B cell (primary cell): ENCODE data around the gene SIRT7. TPM values are rescaled to one million over a fixed set of nuclear protein-coding genes. Genes with fewer than 3 reads are reported as not detected.

Source experiments
- ATAC-seq: fragments of 200-7000 bp; cut with Tn5 transposase; one replicate; pipeline ENCODE4 v1.10.0; 2021; ENCODE audit warnings: low read depth, mild to moderate bottlenecking, moderate number of reproducible peaks, moderate library complexity
- CTCF ChIA-PET: fragments of 350-600 bp; sonication (Branson Sonifier 250); formaldehyde crosslinking; loops from one replicate; lab custom pipeline; 2021; ENCODE audit warnings: antibody characterized with exemption, inconsistent platforms; lab: Charles Lee
- POLR2A ChIA-PET: fragments of 350-600 bp; sonication (Branson Sonifier 250); formaldehyde crosslinking; loops from one replicate; lab custom pipeline; 2021; ENCODE audit warnings: antibody characterized with exemption; lab: Charles Lee
- DNase-seq: peaks from one replicate; pipeline ENCODE4 v3.0.0; 2013
- H2AFZ ChIP-seq: 2 replicates; pipeline ENCODE4 v1.6.1; 2012; ENCODE audit warnings: mild to moderate bottlenecking, low read depth, low read length; ENCODE audit not compliant: insufficient read depth, poor library complexity, severe bottlenecking
- H3K27ac ChIP-seq, 2 donors: 1 replicate in 1 of 2; 2 replicates in 1 of 2; pipeline ENCODE4 v1.5.1; 2012 to 2013; ENCODE audit warnings: low read length in 2 of 2, mild to moderate bottlenecking in 2 of 2, moderate library complexity in 1 of 2
- H3K27me3 ChIP-seq, 4 experiments: fragments of 200-600 bp in 1 of 4; sonication (generic) in 1 of 4; replicated peaks in 1 of 4; 1 replicate in 2 of 4; 2 replicates in 2 of 4; pipeline versions ENCODE4 v1.6.1 to v1.7.0; 2013 to 2016; ENCODE audit warnings: low read length in 3 of 4, mild to moderate bottlenecking in 2 of 4, mixed read lengths in 1 of 4, moderate library complexity in 1 of 4; ENCODE audit not compliant: insufficient read depth in 4 of 4, control insufficient read depth in 3 of 4; ENCODE audit errors: control extremely low read depth in 1 of 4
- H3K36me3 ChIP-seq, 2 experiments: replicated peaks in 1 of 2; 1 replicate in 1 of 2; 2 replicates in 1 of 2; pipeline versions ENCODE4 v1.6.1 to v1.7.1; 2013; ENCODE audit warnings: low read length in 1 of 2; ENCODE audit not compliant: insufficient read depth in 2 of 2, control insufficient read depth in 1 of 2; ENCODE audit errors: control extremely low read depth in 1 of 2, extremely low read depth in 1 of 2
- H3K4me1 ChIP-seq, 2 donors: fragments of 200-600 bp in 1 of 2; sonication (generic) in 1 of 2; 1 replicate in 1 of 2; 2 replicates in 1 of 2; pipeline versions ENCODE4 v1.5.1 to v1.6.1; 2013 to 2017; ENCODE audit warnings: low read length in 2 of 2; ENCODE audit not compliant: control insufficient read depth in 2 of 2, insufficient read depth in 2 of 2
- H3K4me2 ChIP-seq: replicated peaks from 2 replicates; pipeline ENCODE3; 2012; ENCODE audit warnings: mild to moderate bottlenecking, low read depth, low read length; ENCODE audit not compliant: poor library complexity, severe bottlenecking
- H3K4me3 ChIP-seq, 5 experiments: fragments of 200-600 bp in 1 of 5; sonication (generic) in 1 of 5; 1 replicate in 3 of 5; 2 replicates in 2 of 5; pipeline versions ENCODE4 v1.5.1 to v1.7.0; 2011 to 2016; ENCODE audit warnings: low read length in 4 of 5, mild to moderate bottlenecking in 4 of 5, low read depth in 2 of 5, control low read depth in 1 of 5, moderate library complexity in 1 of 5; ENCODE audit not compliant: insufficient read depth in 1 of 5; ENCODE audit errors: control extremely low read depth in 1 of 5, extremely low read depth in 1 of 5
- H3K79me2 ChIP-seq: fragments of 200-600 bp; sonication (generic); one replicate; pipeline ENCODE4 v1.6.0; 2016; ENCODE audit warnings: low read length; ENCODE audit not compliant: control insufficient read depth, insufficient read depth
- H3K9ac ChIP-seq: fragments of 200-600 bp; sonication (generic); 2 replicates; pipeline ENCODE4 v1.6.1; 2017; ENCODE audit warnings: mild to moderate bottlenecking, low read length, moderate library complexity
- H3K9me3 ChIP-seq, 3 donors: one replicate each; pipeline versions ENCODE4 v1.6.1 to v1.7.1; 2013; ENCODE audit warnings: low read length in 2 of 3; ENCODE audit not compliant: control insufficient read depth in 2 of 3, insufficient read depth in 1 of 3; ENCODE audit errors: control extremely low read depth in 1 of 3
- H4K20me1 ChIP-seq: 2 replicates; pipeline ENCODE4 v1.6.0; 2012; ENCODE audit warnings: mild to moderate bottlenecking, low read length; ENCODE audit not compliant: insufficient read depth, control insufficient read depth, poor library complexity, severe bottlenecking
- H3K27ac Mint-ChIP-seq: one replicate; pipeline ENCODE4 v1.8.0; 2021; ENCODE audit warnings: mixed read lengths
- H3K27me3 Mint-ChIP-seq: one replicate; pipeline ENCODE4 v1.8.0; 2021; ENCODE audit warnings: mixed read lengths
- H3K4me1 Mint-ChIP-seq: one replicate; pipeline ENCODE4 v1.8.0; 2021; ENCODE audit warnings: mixed read lengths
- H3K4me3 Mint-ChIP-seq: one replicate; pipeline ENCODE4 v1.8.0; 2021; ENCODE audit warnings: mixed read lengths
- H3K9me3 Mint-ChIP-seq: one replicate; pipeline ENCODE4 v1.8.0; 2022; ENCODE audit warnings: mixed read lengths; ENCODE audit not compliant: insufficient read depth
- EZH2 ChIP-seq: IDR thresholded peaks from 2 replicates; pipeline ENCODE4 v1.6.1; 2012; ENCODE audit warnings: borderline replicate concordance, low read depth, mild to moderate bottlenecking, moderate library complexity, low read length; ENCODE audit not compliant: insufficient read depth, poor library complexity, severe bottlenecking
- WGBS: methylation state at CpG from one replicate; pipeline ENCODE4 v1.1.5; 2013; ENCODE audit warnings: missing lambda C conversion rate; ENCODE audit not compliant: insufficient coverage; 5-methylcytosine and 5-hydroxymethylcytosine counted together
- intact Hi-C: fragments of 100-400 bp; cut with micrococcal nuclease; formaldehyde crosslinking; loops from one replicate; pipeline ENCODE4 v1.10.0; 2022
- polyA plus RNA-seq: library from polyadenylated mRNA; depleted of rRNA; stranded (reverse); fragments of >200 nt; gene quantifications from 2 replicates; pipeline ENCODE4 v1.2.3, GENCODE V29; 2012
- total RNA-seq, 2 donors: library from RNA; stranded (reverse); fragments of 120-200 nt in 1 of 2; gene quantifications; 1 replicate in 1 of 2; 2 replicates in 1 of 2; pipeline versions ENCODE4 v1.2.3 to v1.2.4, GENCODE V29; 2013 to 2022
- TF ChIP-seq, protein P1 (sequence below): fragments of 200-600 bp; IDR thresholded peaks from one replicate; pipeline ENCODE4 v1.8.0; 2022; ENCODE audit warnings: antibody characterized with exemption, mild to moderate bottlenecking

SIRT7 gene
- total and polyA plus RNA-seq, 2 donors (not counting 1 experiment from before 2014, with no cell fraction given) = 77.2 to 82.7 TPM

- TF ChIP-seq, protein P1, sequence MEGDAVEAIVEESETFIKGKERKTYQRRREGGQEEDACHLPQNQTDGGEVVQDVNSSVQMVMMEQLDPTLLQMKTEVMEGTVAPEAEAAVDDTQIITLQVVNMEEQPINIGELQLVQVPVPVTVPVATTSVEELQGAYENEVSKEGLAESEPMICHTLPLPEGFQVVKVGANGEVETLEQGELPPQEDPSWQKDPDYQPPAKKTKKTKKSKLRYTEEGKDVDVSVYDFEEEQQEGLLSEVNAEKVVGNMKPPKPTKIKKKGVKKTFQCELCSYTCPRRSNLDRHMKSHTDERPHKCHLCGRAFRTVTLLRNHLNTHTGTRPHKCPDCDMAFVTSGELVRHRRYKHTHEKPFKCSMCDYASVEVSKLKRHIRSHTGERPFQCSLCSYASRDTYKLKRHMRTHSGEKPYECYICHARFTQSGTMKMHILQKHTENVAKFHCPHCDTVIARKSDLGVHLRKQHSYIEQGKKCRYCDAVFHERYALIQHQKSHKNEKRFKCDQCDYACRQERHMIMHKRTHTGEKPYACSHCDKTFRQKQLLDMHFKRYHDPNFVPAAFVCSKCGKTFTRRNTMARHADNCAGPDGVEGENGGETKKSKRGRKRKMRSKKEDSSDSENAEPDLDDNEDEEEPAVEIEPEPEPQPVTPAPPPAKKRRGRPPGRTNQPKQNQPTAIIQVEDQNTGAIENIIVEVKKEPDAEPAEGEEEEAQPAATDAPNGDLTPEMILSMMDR = no peak
- no peak for TF ChIP-seq EZH2
- Histone ChIP-seq H2AFZ (no peak overlapping the region), H3K9me3 (no peaks in the 10 kb centered on the region), H4K20me1 (no peaks in the 10 kb centered on the region), H3K36me3 (peaks cover 0 to 18% of the 10 kb centered on the region in 2 experiments), H3K4me2 (no peak overlapping the region), H3K4me3 (no peak overlapping the region), H3K27ac (no peak overlapping the region), H3K9ac (no peak overlapping the region), H3K79me2 (peaks cover 24% of the 10 kb centered on the region), H3K4me1 (no peaks in the 10 kb centered on the region), H3K27me3 (no peaks in the 10 kb centered on the region)
- CTCF ChIA-PET = no interaction called here
- ATAC-seq (no peak), DNase-seq (no peak)
- no peaks in the 10 kb centered on the region for H3K27me3 Mint-ChIP-seq
- no peak overlapping the region for H3K4me3 Mint-ChIP-seq
- H3K27ac Mint-ChIP-seq = no peak overlapping the region
- intact Hi-C loops = no loop called here
- WGBS = 82% methylated on average over 4 of the region's 5 CpGs
- no peaks in the 10 kb centered on the region for H3K4me1 Mint-ChIP-seq
- no peaks in the 10 kb centered on the region for H3K9me3 Mint-ChIP-seq
- POLR2A ChIA-PET = no interaction called here
Observed at GRCh38 chr17:81879121-81879520, 38.9 kb downstream of the SIRT7 start.

DNA sequence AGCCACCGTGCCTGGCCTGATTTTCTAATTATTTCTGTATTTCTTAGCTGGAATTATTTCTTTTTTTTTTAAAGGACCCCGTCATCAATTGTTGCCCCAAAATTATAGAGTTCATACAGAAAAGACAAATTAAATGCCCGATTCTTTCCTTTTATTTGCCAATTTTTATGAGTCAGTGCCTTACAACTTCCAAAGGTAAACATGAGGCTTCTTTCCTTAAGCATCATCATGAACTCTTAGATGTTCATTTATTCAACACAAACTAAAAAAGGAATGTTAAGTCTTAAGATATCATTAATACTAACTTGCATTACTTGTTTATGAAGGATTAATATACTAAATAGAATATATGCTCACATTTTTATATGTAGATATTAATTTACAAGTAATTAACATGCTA lies 39.7 kb downstream of the SIRT7 start:
- no peak overlapping the region for H3K4me3 Mint-ChIP-seq

More for the DNA sequence above, 39.7 kb downstream of the SIRT7 start:
- H2AFZ ChIP-seq = no peak overlapping the region
- H3K27ac Mint-ChIP-seq = no peak overlapping the region
- no peaks in the 10 kb centered on the region for H3K27me3 ChIP-seq
- no peak for TF ChIP-seq EZH2
- TF ChIP-seq, protein P1 = no peak
- H3K9me3 ChIP-seq = no peaks in the 10 kb centered on the region
- 100% methylated on average over 1 of the region's 3 CpGs for WGBS
- intact Hi-C loops = no loop called here
- no peak overlapping the region for H3K27ac ChIP-seq
- H3K9me3 Mint-ChIP-seq = no peaks in the 10 kb centered on the region
- CTCF ChIA-PET = no interaction called here
- no peak for DNase-seq
- no peak overlapping the region for H3K9ac ChIP-seq
- POLR2A ChIA-PET = no interaction called here
- no peak for ATAC-seq
- H3K79me2 ChIP-seq = peaks cover 24% of the 10 kb centered on the region
- peaks cover 0 to 14% of the 10 kb centered on the region in 2 experiments for H3K36me3 ChIP-seq
- no peaks in the 10 kb centered on the region for H4K20me1 ChIP-seq
- no peaks in the 10 kb centered on the region for H3K27me3 Mint-ChIP-seq
- peaks cover 0 to 1% of the 10 kb centered on the region in 2 donors for H3K4me1 ChIP-seq
- peaks cover 3% of the 10 kb centered on the region for H3K4me1 Mint-ChIP-seq
- no peak overlapping the region for H3K4me3 ChIP-seq
- H3K4me2 ChIP-seq = no peak overlapping the region
